Smooth muscle cell (in vitro differentiated cells): ENCODE measurements around the gene NRIP1. TPM values are rescaled to one million over a fixed set of nuclear protein-coding genes. Genes with fewer than 3 reads are reported as not detected.

Source experiments
- DNase-seq: peaks from one replicate; lab custom pipeline; 2025; ENCODE audit not compliant: unreplicated experiment; lab: John Stamatoyannopoulos, UW
- H2AFZ ChIP-seq: fragments of 200-600 bp; sonication (generic); 2 replicates; pipeline ENCODE4 v1.6.0; 2016; ENCODE audit warnings: antibody characterized with exemption, low read depth, mild to moderate bottlenecking
- H3F3A ChIP-seq: fragments of 200-600 bp; sonication (generic); 2 replicates; pipeline ENCODE4 v1.6.0; 2017; ENCODE audit warnings: antibody characterized with exemption, low read depth
- H3K27ac ChIP-seq: fragments of 200-600 bp; sonication (generic); 2 replicates; pipeline ENCODE4 v1.5.1; 2016; ENCODE audit warnings: low read depth, mild to moderate bottlenecking
- H3K27me3 ChIP-seq: fragments of 200-600 bp; sonication (generic); 2 replicates; pipeline ENCODE4 v1.6.1; 2016; ENCODE audit warnings: low read depth, mild to moderate bottlenecking
- H3K36me3 ChIP-seq: fragments of 200-600 bp; sonication (generic); 2 replicates; pipeline ENCODE4 v1.5.1; 2016; ENCODE audit warnings: low read depth
- H3K4me1 ChIP-seq: fragments of 200-600 bp; sonication (generic); 2 replicates; pipeline ENCODE4 v1.5.1; 2016; ENCODE audit warnings: low read depth
- H3K4me2 ChIP-seq: fragments of 200-600 bp; sonication (generic); 2 replicates; pipeline ENCODE4 v1.6.0; 2016; ENCODE audit warnings: mild to moderate bottlenecking
- H3K4me3 ChIP-seq: fragments of 200-600 bp; sonication (generic); 2 replicates; pipeline ENCODE4 v1.5.1; 2016; ENCODE audit warnings: mild to moderate bottlenecking
- H3K79me2 ChIP-seq: fragments of 200-600 bp; sonication (generic); 2 replicates; pipeline ENCODE4 v1.6.0; 2016; ENCODE audit warnings: low read depth, mild to moderate bottlenecking
- H3K9ac ChIP-seq: fragments of 200-600 bp; sonication (generic); 2 replicates; pipeline ENCODE4 v1.6.0; 2016; ENCODE audit warnings: low read depth
- H3K9me3 ChIP-seq: fragments of 200-600 bp; sonication (generic); replicated peaks from 2 replicates; pipeline ENCODE4 v1.5.1; 2016; ENCODE audit warnings: low read depth
- H4K20me1 ChIP-seq: fragments of 200-600 bp; sonication (generic); 2 replicates; pipeline ENCODE4 v1.6.0; 2016; ENCODE audit warnings: low read depth
- CTCF ChIP-seq: fragments of 200-600 bp; sonication (generic); IDR thresholded peaks from 2 replicates; pipeline ENCODE4 v1.5.1; 2017; ENCODE audit warnings: borderline replicate concordance, mild to moderate bottlenecking, antibody characterized with exemption; ENCODE audit not compliant: insufficient read depth, poor library complexity, severe bottlenecking
- WGBS: methylation state at CpG from one replicate; pipeline ENCODE4 v1.1.7; 2016; ENCODE audit warnings: low lambda C conversion rate; 5-methylcytosine and 5-hydroxymethylcytosine counted together
- polyA plus RNA-seq: library from polyadenylated mRNA; unstranded; fragments of >200 nt; fragmentation: Nextera tagmentation; extraction: Ambion mirVana; gene quantifications from 2 replicates; pipeline ENCODE4 v1.2.1, GENCODE V29; 2016
- total RNA-seq: library from RNA; depleted of rRNA; stranded (reverse); fragments of >200 nt; gene quantifications from 2 replicates; pipeline ENCODE4 v1.2.3, GENCODE V29; 2014

Gene NRIP1
- total and polyA plus RNA-seq, 2 experiments from 2014 or later, result 5.1 to 26.0 TPM

DNA sequence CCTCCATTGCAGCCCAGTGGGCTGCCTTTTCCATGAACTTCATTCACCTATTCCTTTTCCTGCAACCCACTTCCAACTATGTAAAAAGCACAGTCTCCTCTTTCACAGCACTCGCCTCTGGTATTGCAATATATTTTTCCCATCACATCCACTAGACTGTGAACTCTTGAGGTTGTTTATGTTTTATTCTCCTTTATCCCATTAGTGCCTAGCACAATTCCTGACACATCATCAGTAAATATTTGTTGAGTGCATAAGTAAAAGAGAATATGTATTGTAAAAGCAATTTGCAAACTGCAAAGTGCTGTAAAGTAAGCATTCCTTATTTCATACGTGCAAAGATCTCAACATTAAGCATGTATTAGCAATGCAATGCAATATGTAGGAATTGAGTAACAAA, 27.9 kb upstream of the NRIP1 start:
- H3F3A ChIP-seq, result no peaks in the 10 kb centered on the region
- H4K20me1 ChIP-seq, result no peaks in the 10 kb centered on the region
- H3K27me3 ChIP-seq, result no peaks in the 10 kb centered on the region
- TF ChIP-seq CTCF, result no peak
- no peaks in the 10 kb centered on the region for H3K36me3 ChIP-seq
- H3K4me2 ChIP-seq, result no peak overlapping the region
- no peak overlapping the region for H3K9ac ChIP-seq
- H3K4me3 ChIP-seq, result no peak overlapping the region
- no peaks in the 10 kb centered on the region for H3K4me1 ChIP-seq
- H3K27ac ChIP-seq, result no peak overlapping the region
- no peak overlapping the region for H2AFZ ChIP-seq
- no peaks in the 10 kb centered on the region for H3K79me2 ChIP-seq
- H3K9me3 ChIP-seq, result no peaks in the 10 kb centered on the region
- 97% methylated on average over 2 of the region's 2 CpGs for WGBS
- no peak for DNase-seq

GRCh38 chr21:15090390-15090789, 25.6 kb upstream of the NRIP1 start:
- DNase-seq, result no peak
- Histone ChIP-seq H3K4me1 (no peaks in the 10 kb centered on the region), H3K4me3 (no peak overlapping the region), H3K36me3 (no peaks in the 10 kb centered on the region), H3K27me3 (no peaks in the 10 kb centered on the region), H2AFZ (no peak overlapping the region), H3K79me2 (no peaks in the 10 kb centered on the region), H3F3A (no peaks in the 10 kb centered on the region), H3K9ac (no peak overlapping the region), H3K4me2 (no peak overlapping the region), H4K20me1 (no peaks in the 10 kb centered on the region), H3K27ac (no peak overlapping the region), H3K9me3 (no peaks in the 10 kb centered on the region)
- no peak for TF ChIP-seq CTCF
- 86% methylated on average over 1 of the region's 1 CpG for WGBS

DNA sequence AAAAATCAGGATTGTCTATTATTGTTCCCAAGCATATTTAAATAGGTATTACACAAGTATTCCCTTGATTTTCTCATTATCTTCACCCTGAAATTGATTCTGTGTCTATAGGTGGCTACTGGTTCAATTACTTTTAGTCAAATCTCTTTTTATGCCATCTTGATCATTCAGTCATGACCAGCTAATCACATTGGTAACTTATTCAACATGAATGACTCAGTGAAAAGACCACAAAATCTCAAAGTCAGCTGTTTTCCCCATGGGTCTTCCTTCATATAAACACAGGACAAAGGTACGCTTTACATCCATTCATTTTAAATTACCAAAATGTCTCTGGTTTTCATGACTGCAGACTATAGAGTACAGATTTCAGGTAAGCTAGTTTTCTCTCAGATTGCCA, 23.7 kb upstream of the NRIP1 start:
- no peaks in the 10 kb centered on the region for H3K79me2 ChIP-seq
- DNase-seq, result no peak
- H3F3A ChIP-seq, result no peaks in the 10 kb centered on the region
- TF ChIP-seq CTCF, result no peak
- H3K27me3 ChIP-seq, result no peaks in the 10 kb centered on the region
- H3K4me2 ChIP-seq, result no peak overlapping the region
- H3K36me3 ChIP-seq, result no peaks in the 10 kb centered on the region
- H3K27ac ChIP-seq, result no peak overlapping the region
- no peak overlapping the region for H2AFZ ChIP-seq
- no peaks in the 10 kb centered on the region for H3K4me1 ChIP-seq
- H4K20me1 ChIP-seq, result no peaks in the 10 kb centered on the region
- no peak overlapping the region for H3K9ac ChIP-seq
- H3K9me3 ChIP-seq, result no peaks in the 10 kb centered on the region
- H3K4me3 ChIP-seq, result no peak overlapping the region
- WGBS, result 97% methylated on average over 1 of the region's 1 CpG

- TF ChIP-seq CTCF, result no peak
- Histone ChIP-seq H3K4me1 (no peaks in the 10 kb centered on the region), H3K36me3 (no peaks in the 10 kb centered on the region), H2AFZ (no peak overlapping the region), H3K4me3 (no peak overlapping the region), H3K79me2 (no peaks in the 10 kb centered on the region), H3K4me2 (no peak overlapping the region), H3F3A (no peaks in the 10 kb centered on the region), H3K9me3 (no peaks in the 10 kb centered on the region), H3K27ac (no peak overlapping the region), H3K9ac (no peak overlapping the region), H4K20me1 (no peaks in the 10 kb centered on the region), H3K27me3 (no peaks in the 10 kb centered on the region)
- DNase-seq, result no peak
These were observed 19.9 kb upstream of the NRIP1 start for GRCh38 chr21:15084668-15085067.
